Lung (tissue), 12 donors: Measurements from ENCODE around the gene TRIM65. TPM values are rescaled to one million over a fixed set of nuclear protein-coding genes. Genes with fewer than 3 reads are reported as not detected.

Experiments used
- ATAC-seq: fragments of 200-7000 bp; cut with Tn5 transposase; one replicate; pipeline ENCODE4 v1.9.1; 2020; ENCODE audit warnings: moderate number of reproducible peaks; ENCODE audit not compliant: insufficient read depth, low FRiP score
- DNase-seq, 3 donors: peaks; one replicate each; pipeline ENCODE4 v3.0.0-alpha.2; 2013 to 2017
- H3K27ac ChIP-seq, 2 donors: one replicate each; pipeline ENCODE4 v1.5.1; 2013; ENCODE audit warnings: mild to moderate bottlenecking in 2 of 2, moderate library complexity in 2 of 2, control low read depth in 1 of 2, inconsistent platforms in 1 of 2, low read depth in 1 of 2, low read length in 1 of 2
- H3K27me3 ChIP-seq, 3 donors: one replicate each; pipeline ENCODE4 v1.5.1; 2013; ENCODE audit warnings: low read length in 2 of 3; ENCODE audit not compliant: control insufficient read depth in 3 of 3, insufficient read depth in 3 of 3
- H3K36me3 ChIP-seq, 4 donors: one replicate each; pipeline ENCODE4 v1.5.1; 2013; ENCODE audit warnings: low read length in 4 of 4, mild to moderate bottlenecking in 1 of 4, moderate library complexity in 1 of 4; ENCODE audit not compliant: control insufficient read depth in 4 of 4, insufficient read depth in 4 of 4
- H3K4me1 ChIP-seq, 5 donors: one replicate each; pipeline ENCODE4 v1.5.1; 2013; ENCODE audit warnings: low read length in 5 of 5, mild to moderate bottlenecking in 2 of 5, moderate library complexity in 1 of 5; ENCODE audit not compliant: control insufficient read depth in 5 of 5, insufficient read depth in 5 of 5
- H3K4me3 ChIP-seq: one replicate; pipeline ENCODE4 v1.5.1; 2013; ENCODE audit warnings: mild to moderate bottlenecking, control low read depth, moderate library complexity
- H3K9ac ChIP-seq, 2 donors: one replicate each; pipeline ENCODE4 v1.5.1; 2013; ENCODE audit warnings: low read length in 2 of 2, control low read depth in 1 of 2; ENCODE audit not compliant: insufficient read depth in 1 of 2
- H3K9me3 ChIP-seq, 4 donors: one replicate each; pipeline ENCODE4 v1.5.1; 2013; ENCODE audit warnings: low read length in 3 of 4, mild to moderate bottlenecking in 1 of 4, moderate library complexity in 1 of 4; ENCODE audit not compliant: control insufficient read depth in 4 of 4, insufficient read depth in 3 of 4
- WGBS, 2 donors: extraction: QIAGEN DNeasy Blood & Tissue Kit; methylation state at CpG; one replicate each; pipeline ENCODE4 v1.1.7; 2013; 5-methylcytosine and 5-hydroxymethylcytosine counted together
- polyA plus RNA-seq, 2 donors: library from polyadenylated mRNA; stranded (reverse); fragments of 200-250 nt; gene quantifications; one replicate each; pipeline ENCODE4 v1.2.1, GENCODE V29; 2013
- total RNA-seq, 2 donors: library from RNA; depleted of rRNA in 1 of 2; stranded (reverse); fragments of >200 nt in 1 of 2; gene quantifications; one replicate each; pipeline ENCODE4 v1.2.1, GENCODE V29; 2014 to 2021
- TF ChIP-seq, protein P1 (sequence below): IDR thresholded peaks from 2 replicates; pipeline ENCODE4 v1.5.1; 2012; ENCODE audit warnings: mild to moderate bottlenecking; ENCODE audit errors: control extremely low read depth, extremely low read depth
- donor health status: control.
- donor health status: control.
- donor health status: Bipolar disorder and iron deficiency.
- donor health status: healthy.
- donor health status: DM: yes; HTN: yes; CAD: no.

TRIM65 gene
- total and polyA plus RNA-seq, 4 donors = 12.7 to 32.9 (median 21.2) TPM

GRCh38 chr17:75877752-75878173 is 19.0 kb downstream of the TRIM65 start:
- TF ChIP-seq, protein P1, sequence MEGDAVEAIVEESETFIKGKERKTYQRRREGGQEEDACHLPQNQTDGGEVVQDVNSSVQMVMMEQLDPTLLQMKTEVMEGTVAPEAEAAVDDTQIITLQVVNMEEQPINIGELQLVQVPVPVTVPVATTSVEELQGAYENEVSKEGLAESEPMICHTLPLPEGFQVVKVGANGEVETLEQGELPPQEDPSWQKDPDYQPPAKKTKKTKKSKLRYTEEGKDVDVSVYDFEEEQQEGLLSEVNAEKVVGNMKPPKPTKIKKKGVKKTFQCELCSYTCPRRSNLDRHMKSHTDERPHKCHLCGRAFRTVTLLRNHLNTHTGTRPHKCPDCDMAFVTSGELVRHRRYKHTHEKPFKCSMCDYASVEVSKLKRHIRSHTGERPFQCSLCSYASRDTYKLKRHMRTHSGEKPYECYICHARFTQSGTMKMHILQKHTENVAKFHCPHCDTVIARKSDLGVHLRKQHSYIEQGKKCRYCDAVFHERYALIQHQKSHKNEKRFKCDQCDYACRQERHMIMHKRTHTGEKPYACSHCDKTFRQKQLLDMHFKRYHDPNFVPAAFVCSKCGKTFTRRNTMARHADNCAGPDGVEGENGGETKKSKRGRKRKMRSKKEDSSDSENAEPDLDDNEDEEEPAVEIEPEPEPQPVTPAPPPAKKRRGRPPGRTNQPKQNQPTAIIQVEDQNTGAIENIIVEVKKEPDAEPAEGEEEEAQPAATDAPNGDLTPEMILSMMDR = peak; percentile 36
- DNase-seq (peak; percentile 80 to 82 (median 80)), ATAC-seq (peak; percentile 48)
- peak overlapping the region; percentile 93 to 94 for H3K27ac ChIP-seq
- 1% methylated on average over 55 to 56 of the region's 56 CpGs for WGBS, 2 donors
- no peaks in the 10 kb centered on the region for H3K27me3 ChIP-seq
- H3K9me3 ChIP-seq = no peaks in the 10 kb centered on the region
- H3K4me1 ChIP-seq = peaks cover 0 to 30% (median 16%) of the 10 kb centered on the region in 5 donors
- H3K36me3 ChIP-seq = peaks cover 0 to 11% (median 7%) of the 10 kb centered on the region in 4 donors
- peak overlapping the region; percentile 58 for H3K4me3 ChIP-seq
- peak overlapping the region in 1 of 2 donors; percentile 40 for H3K9ac ChIP-seq

DNA sequence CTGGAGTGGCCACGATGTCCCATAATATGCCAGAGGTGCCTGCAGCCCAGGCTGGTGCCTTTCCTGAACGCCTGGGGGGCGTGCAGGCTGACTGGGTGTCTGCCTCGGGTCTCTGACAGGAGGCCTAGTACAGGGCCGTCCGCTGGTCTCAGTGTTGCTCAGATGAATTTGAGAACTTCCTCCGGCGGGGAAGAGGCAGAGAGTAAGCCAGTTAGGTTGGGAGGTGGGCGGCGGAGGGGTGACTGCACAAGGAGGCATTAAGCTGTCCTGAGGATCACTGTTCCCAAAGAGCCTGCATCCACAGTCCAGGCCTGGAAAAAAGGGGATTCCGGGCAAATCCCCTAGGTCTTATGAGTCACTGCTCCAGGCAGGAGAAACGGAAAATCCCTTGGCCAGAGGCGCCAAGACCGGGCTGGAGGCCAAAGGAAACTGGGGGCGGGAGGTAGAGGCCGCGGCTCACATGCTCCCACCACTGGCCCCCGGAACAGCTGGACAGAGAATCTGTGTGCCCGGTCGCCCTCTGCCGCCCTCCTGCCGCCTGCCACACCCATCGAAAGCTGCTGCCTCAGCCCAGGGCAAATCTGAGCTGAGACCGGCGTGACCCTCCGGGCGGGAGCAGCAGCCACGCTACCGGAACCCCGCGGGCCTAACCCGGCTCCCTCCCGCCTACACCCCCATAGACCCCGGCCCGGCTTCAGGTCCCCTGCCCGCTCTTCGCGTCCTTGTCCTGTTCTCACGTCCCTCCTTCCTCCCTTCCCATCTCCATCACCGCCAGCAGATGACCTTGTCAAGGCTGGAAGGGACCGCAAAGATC is 19.6 kb downstream of the TRIM65 start:
- Histone ChIP-seq H3K9ac (peak overlapping the region in 1 of 2 donors; percentile 79), H3K4me1 (peaks cover 3 to 36% (median 21%) of the 10 kb centered on the region in 5 donors), H3K4me3 (peak overlapping the region; percentile 58), H3K9me3 (no peaks in the 10 kb centered on the region), H3K27ac (peak overlapping the region; percentile 93 to 94), H3K36me3 (peaks cover 0 to 11% (median 7%) of the 10 kb centered on the region in 4 donors), H3K27me3 (no peaks in the 10 kb centered on the region)
- TF ChIP-seq, protein P1 = peak; percentile 25
- ATAC-seq (peak; percentile 45), DNase-seq (peak; percentile 92 to 95 (median 93))
- 6 to 13% methylated on average over 36 to 41 of the region's 41 CpGs for WGBS, 2 donors

DNA sequence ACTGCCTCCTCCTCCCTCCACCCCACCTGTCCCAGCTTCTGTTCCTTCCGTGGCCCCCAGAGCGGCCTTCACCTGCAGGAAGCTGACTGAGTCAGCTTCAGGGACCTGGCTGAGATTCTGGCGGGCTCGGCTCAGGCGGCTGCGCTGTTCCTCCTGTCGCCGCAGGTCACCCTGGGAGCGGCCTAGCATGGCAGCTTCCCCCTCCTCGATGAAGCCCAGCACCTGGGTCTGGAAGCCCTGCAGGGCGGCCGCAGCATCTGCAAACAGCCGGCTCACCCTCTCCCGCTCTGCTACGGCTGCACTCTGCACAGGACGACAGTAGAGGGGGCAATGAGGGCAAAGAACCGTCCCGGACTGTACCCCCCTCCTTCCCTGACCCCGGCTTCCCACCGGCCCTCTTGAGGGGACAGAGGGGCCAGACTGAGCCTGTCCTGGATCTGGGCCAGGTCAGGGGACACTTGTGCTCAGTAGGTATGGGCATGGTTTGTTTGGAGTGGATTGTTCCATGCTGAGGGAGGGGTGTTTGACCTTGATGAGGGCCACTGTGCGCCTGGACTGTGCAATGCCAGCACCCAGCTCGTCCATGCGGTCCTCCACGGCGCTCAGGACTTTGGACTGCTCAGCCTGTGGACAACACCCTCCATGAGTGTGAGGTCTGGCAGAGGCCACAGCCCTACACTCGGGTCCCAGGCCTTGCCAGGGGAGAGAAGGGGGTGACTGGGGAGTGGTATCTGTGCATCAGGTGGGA is 20.4 kb downstream of the TRIM65 start:
- TF ChIP-seq, protein P1 = no peak
- ATAC-seq (peak; percentile 3), DNase-seq (peak in 1 of 3 donors; percentile 11)
- peak overlapping the region in 1 of 2 donors; percentile 79 for H3K9ac ChIP-seq
- peak overlapping the region; percentile 75 to 94 for H3K27ac ChIP-seq
- peak overlapping the region; percentile 27 for H3K4me3 ChIP-seq
- H3K27me3 ChIP-seq = no peaks in the 10 kb centered on the region
- H3K9me3 ChIP-seq = no peaks in the 10 kb centered on the region
- H3K36me3 ChIP-seq = peaks cover 0 to 11% (median 7%) of the 10 kb centered on the region in 4 donors
- H3K4me1 ChIP-seq = peaks cover 3 to 36% (median 21%) of the 10 kb centered on the region in 5 donors
- WGBS, 2 donors = 16 to 21% methylated on average over 26 of the region's 26 CpGs
